Measurements from ENCODE around the gene NFS1.

GRCh38 chr20:35739294-35740163, 40.4 kb upstream of the NFS1 start:
- no peak for TF ChIP-seq POLR2A (IDR thresholded peaks at IDR 0.05)
- no peak for TF ChIP-seq CTCF (IDR thresholded peaks at IDR 0.05)
